ENCODE results near the gene HOATZ.
A peak's percentile ranks its signal among the peaks of the same experiment; 100 is the strongest.

Gene HOATZ

DNA sequence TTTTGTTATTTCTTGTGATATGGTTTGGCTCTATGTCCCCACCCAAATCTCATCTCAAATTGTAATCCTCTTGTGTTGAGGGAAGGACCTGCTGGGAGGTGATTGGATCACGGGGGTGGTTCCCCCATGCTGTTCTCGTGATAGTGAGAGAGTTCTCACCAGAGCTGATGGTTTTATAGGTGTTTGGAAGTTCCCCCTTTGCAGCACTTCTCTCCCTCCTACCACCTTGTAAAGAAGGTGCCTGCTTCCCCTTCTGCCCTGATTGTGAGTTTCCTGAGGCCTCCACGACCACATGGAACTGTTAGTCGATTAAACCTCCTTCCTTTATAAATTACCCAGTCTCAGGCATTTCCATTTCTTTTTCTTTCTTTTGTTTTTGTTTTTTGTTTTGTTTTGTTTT, 63.2 kb downstream of the HOATZ start:
- DNase-seq (ENCODE audit: low spot score), result no peak

DNA sequence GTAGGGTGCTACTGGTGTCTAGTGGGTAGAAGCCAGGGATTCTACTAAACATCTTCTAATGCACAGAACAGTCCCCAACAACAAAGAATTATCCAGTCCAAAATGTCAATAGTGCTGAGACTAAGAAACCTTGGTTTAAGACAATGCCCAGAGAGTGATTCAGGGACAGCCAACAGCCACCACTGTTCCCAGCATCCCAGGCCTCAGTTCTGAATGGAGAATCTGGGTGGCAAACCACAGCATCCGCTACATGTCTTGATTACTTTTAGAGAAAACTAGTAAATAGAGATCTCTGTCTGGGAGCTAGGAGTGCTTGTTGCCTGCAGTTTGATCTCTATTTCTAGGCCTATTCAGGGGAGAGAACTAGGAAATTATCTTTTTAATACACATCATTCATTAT, 66.8 kb downstream of the HOATZ start:
- no peak for DNase-seq (ENCODE audit: low spot score)

DNA sequence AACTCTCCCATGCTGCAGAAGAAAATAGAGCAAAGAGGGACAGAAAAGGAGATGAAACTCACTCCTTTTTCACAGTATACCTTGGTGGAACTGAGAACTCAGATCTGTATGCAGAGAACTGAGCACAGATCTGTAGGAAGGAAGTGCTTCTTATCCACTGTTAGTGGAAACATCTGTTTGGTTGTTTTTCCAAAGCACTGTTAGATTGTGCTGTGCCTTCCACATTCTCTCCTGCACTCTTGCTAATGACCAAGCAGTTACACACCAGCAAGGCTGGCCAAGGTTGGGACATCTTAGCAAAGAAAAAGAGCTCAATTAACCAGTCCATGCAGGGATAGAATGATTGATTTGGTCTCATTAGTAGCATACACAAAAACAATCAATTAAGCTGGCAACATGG, 67.6 kb downstream of the HOATZ start:
- no peak for DNase-seq (ENCODE audit: low spot score)

DNA sequence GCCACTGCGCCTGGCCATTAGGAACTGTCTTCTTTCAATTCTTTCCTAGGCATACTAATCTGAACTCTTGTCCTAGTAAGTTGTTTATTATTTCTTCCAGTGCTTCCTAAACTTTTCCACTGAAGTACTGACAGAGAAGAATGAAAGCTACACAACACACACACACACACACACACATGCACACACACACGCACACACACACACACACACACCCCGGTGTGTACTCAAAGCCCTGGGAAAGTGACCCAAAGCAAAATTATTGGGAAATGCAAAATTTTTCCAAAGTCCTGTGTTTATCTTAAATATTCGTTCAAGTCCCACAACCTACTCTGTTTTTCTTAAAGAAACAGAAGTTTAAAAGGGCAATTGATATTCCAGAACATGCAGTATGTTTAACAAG, 68.3 kb downstream of the HOATZ start:
- DNase-seq (ENCODE audit: low spot score), result no peak

DNA sequence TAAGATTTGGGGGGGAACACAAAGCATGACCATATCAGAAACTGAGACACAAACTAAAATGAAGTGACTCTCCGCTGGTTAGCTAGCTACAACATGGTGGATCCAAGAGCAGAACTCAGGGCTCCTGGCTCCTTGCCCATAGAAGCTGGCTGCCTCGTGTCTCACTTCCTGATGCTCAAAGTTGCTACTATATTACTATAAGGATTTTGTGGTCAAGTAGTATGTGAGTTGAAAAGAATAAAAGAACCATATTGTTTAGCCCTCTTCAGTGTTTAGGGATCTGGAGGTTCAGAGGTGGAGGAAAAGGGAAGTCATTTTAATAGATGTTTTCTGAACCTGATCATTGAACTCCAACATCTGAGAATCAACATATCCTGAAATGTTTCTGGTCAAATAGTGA, 70.8 kb downstream of the HOATZ start:
- DNase-seq (ENCODE audit: low spot score), result peak; percentile 48

DNA sequence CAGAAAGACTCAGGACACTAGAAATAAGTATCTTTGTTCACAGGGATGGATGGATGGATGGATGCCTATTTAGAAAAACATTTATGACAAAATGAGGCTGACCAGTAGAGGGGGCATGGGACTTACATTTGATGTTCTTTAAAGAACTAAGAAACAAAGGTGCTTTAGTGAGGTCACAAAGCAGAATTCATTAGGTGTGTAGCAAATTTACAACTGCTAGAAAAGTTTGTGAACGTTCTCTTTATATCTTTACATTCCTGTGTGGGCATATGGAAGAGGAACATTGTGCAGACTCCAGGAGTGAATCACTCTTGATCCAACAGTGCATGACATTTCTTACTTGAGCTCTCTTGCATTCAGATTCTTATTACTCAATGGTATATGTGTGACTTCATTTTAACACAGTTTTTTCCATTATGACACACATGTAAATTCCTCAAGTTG, 71.8 kb downstream of the HOATZ start:
- peak; percentile 41 for DNase-seq (ENCODE audit: low spot score)

All from kidney capillary endothelial cell (primary cell).